ENCODE measurements around the gene SRPRB. TPM values are rescaled to one million over a fixed set of nuclear protein-coding genes. Genes with fewer than 3 reads are reported as not detected.
A peak's percentile ranks its signal among the peaks of the same experiment; 100 is the strongest.

The SRPRB gene
- total and polyA plus RNA-seq, 2 experiments from 2014 or later = 25.6 to 36.0 TPM

DNA sequence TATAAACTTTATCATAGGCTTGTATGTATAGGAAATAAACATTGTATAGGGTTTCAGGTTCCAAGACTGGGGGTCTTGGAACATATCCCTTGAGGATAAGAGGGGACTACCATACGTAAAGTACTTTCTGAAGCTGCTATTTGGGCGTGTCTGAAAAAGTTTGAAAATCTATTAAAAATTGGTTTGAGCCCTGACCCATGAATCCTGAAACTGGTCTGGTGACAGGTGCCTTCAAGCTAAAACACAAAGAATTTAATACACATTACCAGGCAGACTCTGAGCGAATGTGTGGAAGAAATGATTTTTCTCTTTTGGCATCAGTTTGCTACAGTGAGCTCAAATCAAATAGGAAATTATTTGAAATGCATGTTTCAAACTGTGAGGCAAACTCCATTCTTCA is 43.1 kb upstream of the SRPRB start (continued):
- TF ChIP-seq, protein P1, sequence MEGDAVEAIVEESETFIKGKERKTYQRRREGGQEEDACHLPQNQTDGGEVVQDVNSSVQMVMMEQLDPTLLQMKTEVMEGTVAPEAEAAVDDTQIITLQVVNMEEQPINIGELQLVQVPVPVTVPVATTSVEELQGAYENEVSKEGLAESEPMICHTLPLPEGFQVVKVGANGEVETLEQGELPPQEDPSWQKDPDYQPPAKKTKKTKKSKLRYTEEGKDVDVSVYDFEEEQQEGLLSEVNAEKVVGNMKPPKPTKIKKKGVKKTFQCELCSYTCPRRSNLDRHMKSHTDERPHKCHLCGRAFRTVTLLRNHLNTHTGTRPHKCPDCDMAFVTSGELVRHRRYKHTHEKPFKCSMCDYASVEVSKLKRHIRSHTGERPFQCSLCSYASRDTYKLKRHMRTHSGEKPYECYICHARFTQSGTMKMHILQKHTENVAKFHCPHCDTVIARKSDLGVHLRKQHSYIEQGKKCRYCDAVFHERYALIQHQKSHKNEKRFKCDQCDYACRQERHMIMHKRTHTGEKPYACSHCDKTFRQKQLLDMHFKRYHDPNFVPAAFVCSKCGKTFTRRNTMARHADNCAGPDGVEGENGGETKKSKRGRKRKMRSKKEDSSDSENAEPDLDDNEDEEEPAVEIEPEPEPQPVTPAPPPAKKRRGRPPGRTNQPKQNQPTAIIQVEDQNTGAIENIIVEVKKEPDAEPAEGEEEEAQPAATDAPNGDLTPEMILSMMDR (conservative IDR thresholded peaks at IDR 0.05; ENCODE audit: low read depth in 2 of 2) = no peak
- TF ChIP-seq, protein P2, sequence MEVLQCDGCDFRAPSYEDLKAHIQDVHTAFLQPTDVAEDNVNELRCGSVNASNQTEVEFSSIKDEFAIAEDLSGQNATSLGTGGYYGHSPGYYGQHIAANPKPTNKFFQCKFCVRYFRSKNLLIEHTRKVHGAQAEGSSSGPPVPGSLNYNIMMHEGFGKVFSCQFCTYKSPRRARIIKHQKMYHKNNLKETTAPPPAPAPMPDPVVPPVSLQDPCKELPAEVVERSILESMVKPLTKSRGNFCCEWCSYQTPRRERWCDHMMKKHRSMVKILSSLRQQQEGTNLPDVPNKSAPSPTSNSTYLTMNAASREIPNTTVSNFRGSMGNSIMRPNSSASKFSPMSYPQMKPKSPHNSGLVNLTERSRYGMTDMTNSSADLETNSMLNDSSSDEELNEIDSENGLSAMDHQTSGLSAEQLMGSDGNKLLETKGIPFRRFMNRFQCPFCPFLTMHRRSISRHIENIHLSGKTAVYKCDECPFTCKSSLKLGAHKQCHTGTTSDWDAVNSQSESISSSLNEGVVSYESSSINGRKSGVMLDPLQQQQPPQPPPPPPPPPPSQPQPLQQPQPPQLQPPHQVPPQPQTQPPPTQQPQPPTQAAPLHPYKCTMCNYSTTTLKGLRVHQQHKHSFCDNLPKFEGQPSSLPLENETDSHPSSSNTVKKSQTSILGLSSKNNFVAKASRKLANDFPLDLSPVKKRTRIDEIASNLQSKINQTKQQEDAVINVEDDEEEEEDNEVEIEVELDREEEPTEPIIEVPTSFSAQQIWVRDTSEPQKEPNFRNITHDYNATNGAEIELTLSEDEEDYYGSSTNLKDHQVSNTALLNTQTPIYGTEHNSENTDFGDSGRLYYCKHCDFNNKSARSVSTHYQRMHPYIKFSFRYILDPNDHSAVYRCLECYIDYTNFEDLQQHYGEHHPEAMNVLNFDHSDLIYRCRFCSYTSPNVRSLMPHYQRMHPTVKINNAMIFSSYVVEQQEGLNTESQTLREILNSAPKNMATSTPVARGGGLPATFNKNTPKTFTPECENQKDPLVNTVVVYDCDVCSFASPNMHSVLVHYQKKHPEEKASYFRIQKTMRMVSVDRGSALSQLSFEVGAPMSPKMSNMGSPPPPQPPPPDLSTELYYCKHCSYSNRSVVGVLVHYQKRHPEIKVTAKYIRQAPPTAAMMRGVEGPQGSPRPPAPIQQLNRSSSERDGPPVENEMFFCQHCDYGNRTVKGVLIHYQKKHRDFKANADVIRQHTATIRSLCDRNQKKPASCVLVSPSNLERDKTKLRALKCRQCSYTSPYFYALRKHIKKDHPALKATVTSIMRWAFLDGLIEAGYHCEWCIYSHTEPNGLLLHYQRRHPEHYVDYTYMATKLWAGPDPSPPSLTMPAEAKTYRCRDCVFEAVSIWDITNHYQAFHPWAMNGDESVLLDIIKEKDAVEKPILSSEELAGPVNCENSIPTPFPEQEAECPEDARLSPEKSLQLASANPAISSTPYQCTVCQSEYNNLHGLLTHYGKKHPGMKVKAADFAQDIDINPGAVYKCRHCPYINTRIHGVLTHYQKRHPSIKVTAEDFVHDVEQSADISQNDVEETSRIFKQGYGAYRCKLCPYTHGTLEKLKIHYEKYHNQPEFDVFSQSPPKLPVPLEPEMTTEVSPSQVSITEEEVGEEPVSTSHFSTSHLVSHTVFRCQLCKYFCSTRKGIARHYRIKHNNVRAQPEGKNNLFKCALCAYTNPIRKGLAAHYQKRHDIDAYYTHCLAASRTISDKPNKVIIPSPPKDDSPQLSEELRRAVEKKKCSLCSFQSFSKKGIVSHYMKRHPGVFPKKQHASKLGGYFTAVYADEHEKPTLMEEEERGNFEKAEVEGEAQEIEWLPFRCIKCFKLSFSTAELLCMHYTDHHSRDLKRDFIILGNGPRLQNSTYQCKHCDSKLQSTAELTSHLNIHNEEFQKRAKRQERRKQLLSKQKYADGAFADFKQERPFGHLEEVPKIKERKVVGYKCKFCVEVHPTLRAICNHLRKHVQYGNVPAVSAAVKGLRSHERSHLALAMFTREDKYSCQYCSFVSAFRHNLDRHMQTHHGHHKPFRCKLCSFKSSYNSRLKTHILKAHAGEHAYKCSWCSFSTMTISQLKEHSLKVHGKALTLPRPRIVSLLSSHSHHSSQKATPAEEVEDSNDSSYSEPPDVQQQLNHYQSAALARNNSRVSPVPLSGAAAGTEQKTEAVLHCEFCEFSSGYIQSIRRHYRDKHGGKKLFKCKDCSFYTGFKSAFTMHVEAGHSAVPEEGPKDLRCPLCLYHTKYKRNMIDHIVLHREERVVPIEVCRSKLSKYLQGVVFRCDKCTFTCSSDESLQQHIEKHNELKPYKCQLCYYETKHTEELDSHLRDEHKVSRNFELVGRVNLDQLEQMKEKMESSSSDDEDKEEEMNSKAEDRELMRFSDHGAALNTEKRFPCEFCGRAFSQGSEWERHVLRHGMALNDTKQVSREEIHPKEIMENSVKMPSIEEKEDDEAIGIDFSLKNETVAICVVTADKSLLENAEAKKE (CRISPR knock-in tag; IDR thresholded peaks at IDR 0.05) = no peak

DNA sequence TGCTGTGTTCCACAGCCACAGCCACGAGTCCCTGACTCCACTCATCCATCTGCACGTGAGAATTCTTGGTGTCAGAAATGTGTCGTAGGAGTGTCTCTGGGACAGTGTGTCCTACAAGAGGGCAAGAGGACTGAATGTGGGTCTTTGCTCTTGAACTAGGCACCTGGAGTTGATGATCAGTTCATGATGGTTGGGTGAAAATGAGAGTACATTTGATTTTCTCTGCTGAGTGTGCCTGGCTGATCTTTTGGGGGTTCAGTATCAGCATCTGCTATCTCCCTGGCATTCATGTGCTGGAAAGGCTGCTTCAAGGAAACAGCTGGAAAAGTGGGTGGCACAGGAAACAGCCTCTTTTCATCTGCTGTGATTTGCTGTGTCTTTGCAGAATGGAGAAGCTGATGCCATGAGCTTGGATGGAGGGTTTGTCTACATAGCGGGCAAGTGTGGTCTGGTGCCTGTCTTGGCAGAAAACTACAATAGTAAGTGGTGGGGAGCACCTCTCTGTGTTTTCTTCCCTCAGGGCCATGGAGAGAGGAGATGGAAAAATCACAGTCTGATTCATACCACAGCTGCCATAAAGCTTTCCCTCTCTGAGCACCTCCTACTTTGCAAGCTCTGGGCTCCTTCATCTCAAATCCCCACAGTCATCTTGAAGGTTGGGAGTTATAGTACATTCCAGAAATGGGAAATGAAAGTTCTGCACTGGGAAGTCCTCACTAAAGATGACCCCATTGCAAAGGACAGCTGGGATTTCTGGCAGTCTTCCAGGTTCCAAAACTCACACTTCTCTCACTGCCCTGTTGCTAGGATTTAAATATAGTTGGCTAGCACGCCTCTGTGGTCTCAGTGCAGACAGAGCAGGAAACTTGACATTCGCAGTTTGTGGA is 41.6 kb upstream of the SRPRB start:
- no peak overlapping the region for H3K4me2 ChIP-seq
- no peaks in the 10 kb centered on the region for H3F3A ChIP-seq (replicated peaks; ENCODE audit: low read depth)
- DNase-seq (ENCODE audit: low spot score) = no peak
- no peak overlapping the region for H3K27ac ChIP-seq (ENCODE audit: low read depth)
- H3K27me3 ChIP-seq (ENCODE audit: insufficient read depth) = no peaks in the 10 kb centered on the region
- Mint-ChIP-seq H3K4me1 (peaks cover under 1% of the 10 kb centered on the region; the same call in 2 of the 3 replicates), H3K27ac (no peak overlapping the region), H3K4me3 (no peak overlapping the region), H3K27me3 (ENCODE audit: insufficient read depth, low read depth, poor library complexity) (no peaks in the 10 kb centered on the region), H3K9me3 (no peaks in the 10 kb centered on the region), H3K36me3 (ENCODE audit: low read depth) (no peaks in the 10 kb centered on the region)
- H3K9me2 ChIP-seq (ENCODE audit: insufficient read depth) = 0 out of 2 replicates have a peak, but pooled peaks cover 5% of the 10 kb centered on the region
- H3K4me1 ChIP-seq (ENCODE audit: insufficient read depth) = 0 out of 2 replicates have a peak, but pooled peaks cover under 1% of the 10 kb centered on the region
- H4K20me1 ChIP-seq (replicated peaks; ENCODE audit: insufficient read depth) = no peaks in the 10 kb centered on the region
- no peak for TF ChIP-seq STAT1 (IDR thresholded peaks at IDR 0.05; ENCODE audit: unreplicated experiment)
- no peak for TF ChIP-seq ZNF114 (CRISPR knock-in tag; IDR thresholded peaks at IDR 0.05)
- TF ChIP-seq ZNF331 (CRISPR knock-in tag; IDR thresholded peaks at IDR 0.05; ENCODE audit: low read depth) = no peak
- TF ChIP-seq CREB1 (CRISPR knock-in tag; IDR thresholded peaks at IDR 0.05; ENCODE audit: low read depth) = no peak
- TF ChIP-seq NANOG (IDR thresholded peaks at IDR 0.05; ENCODE audit: borderline replicate concordance) = no peak
- TF ChIP-seq, protein P1 (conservative IDR thresholded peaks at IDR 0.05; ENCODE audit: low read depth in 2 of 2) = no peak
- no peak for ATAC-seq
- H3K36me3 ChIP-seq (ENCODE audit: insufficient read depth) = no peaks in the 10 kb centered on the region
- H3K4me3 ChIP-seq = no peak overlapping the region
- H3K79me2 ChIP-seq (replicated peaks; ENCODE audit: insufficient read depth) = no peaks in the 10 kb centered on the region
- peak overlapping the region; percentile 56; the same call in 1 of the 2 replicates for H2AFZ ChIP-seq
